Inferior parietal cortex (tissue), 1 donor: ENCODE measurements around the gene LRP1.

ENCODE experiments used
- DNase-seq: peaks from one replicate; pipeline ENCODE4 v3.0.0-alpha.2; 2016; ENCODE audit errors: extremely low spot score

Gene LRP1

GRCh38 chr12:57254506-57255280 lies 126.4 kb downstream of the LRP1 start:
- no peak for DNase-seq

- no peak for DNase-seq
Observed at GRCh38 chr12:57255916-57256315, 127.6 kb downstream of the LRP1 start.

GRCh38 chr12:57258977-57259970 lies 131.0 kb downstream of the LRP1 start:
- no peak for DNase-seq

- DNase-seq, result no peak
Observed at GRCh38 chr12:57260366-57260765, 132.1 kb downstream of the LRP1 start.

- DNase-seq, result no peak
Observed at GRCh38 chr12:57261428-57261865, 133.2 kb downstream of the LRP1 start.

GRCh38 chr12:57262126-57262822 lies 134.0 kb downstream of the LRP1 start:
- DNase-seq, result no peak
